Hematopoietic multipotent progenitor cell treated with erythropoietin and hydrocortisone succinate and interleukin-3 and kit ligand, for 15 days (in vitro differentiated cells): Measurements from ENCODE around the gene PLD4.
"Not testable (repeated sequence)": the region's sequence is repeated elsewhere in the genome, so short reads cannot be mapped to it uniquely, and the experiment has no call there.

Source experiments
- DNase-seq: peaks from one replicate; pipeline ENCODE4 v3.0.0-alpha.2; 2015; ENCODE audit warnings: low spot score

The PLD4 gene

GRCh38 chr14:104899781-104900180 lies 24.9 kb upstream of the PLD4 start:
- no peak for DNase-seq

DNA sequence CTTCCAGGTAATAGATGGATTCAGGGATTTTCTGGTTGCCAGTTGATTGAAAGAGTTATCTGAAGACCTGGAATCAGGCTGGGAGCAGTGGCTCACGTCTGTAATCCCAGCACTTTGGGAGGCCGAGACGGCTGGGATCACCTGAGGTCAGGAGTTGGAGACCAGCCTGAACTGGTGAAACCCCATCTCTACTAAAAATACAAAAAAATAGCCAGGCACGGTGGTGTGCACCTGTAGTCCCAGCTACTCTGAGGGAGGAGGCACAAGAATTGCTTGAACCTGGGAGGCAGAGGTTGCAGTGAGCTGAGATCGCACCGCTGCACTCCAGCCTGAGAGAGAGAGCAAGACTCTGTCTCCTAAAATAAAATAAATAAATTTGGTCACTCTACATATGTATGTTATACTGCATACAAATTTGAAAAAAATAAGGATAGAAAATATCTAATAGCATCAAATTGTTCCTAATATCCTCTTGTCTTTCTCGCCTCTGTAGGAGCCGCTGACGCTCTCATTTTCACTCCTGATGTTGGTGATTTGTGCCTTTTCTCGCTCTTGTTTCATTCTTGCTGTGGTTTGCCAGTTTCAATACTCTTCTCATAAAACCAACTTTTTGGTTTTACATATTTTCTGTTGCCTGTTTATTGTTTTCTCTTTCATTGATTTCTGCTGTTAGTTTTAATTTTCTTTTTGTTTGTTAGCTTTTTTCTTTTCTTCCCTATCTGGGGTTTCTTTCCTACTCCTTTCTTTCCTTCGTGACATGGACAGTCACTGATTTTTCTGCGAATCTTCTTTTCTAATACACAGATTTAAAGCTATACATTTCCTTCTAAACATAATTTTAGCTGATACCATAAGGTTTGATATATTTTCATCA lies 23.8 kb upstream of the PLD4 start:
- no peak for DNase-seq

GRCh38 chr14:104903990-104904389 lies 20.7 kb upstream of the PLD4 start:
- DNase-seq = no peak

DNA sequence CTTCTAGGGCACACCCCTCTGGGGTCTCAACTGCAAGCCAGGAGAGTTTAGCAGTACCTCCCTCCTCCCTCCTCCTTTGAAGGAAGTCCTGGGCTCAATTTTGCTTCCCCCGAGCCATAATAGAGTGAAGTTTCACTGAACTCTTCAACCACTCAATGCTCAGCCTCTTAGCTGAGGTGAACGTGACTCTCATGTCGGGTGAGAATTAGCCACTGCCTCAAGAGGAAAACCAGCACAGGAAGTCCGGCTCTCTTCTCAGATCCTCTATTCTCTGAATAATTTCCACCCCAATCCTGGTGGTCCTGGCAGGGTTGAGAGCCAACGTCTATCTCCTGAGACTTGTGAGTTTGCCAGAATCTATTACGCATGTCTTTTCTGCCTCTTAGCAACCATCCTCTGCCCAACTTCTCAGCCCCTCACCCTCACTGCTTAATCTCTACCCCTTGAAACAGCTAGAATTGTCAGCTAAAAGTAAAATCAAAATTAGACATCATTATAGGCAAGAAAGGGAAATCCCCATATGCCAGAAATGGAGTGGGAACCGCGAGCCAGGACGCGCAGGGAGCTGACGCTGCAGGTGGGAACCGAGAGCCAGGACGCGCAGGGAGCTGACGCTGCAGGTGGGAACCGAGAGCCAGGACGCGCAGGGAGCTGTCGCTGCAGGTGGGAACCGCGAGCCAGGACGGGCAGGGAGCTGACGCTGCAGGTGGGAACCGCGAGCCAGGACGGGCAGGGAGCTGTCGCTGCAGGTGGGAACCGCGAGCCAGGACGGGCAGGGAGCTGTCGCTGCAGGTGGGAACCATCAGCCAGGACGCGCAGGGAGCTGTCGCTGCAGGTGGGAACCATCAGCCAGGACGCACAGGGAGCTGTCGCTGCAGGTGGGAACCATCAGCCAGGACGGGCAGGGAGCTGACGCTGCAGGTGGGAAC lies 19.8 kb upstream of the PLD4 start:
- not testable (repeated sequence) for DNase-seq

DNA sequence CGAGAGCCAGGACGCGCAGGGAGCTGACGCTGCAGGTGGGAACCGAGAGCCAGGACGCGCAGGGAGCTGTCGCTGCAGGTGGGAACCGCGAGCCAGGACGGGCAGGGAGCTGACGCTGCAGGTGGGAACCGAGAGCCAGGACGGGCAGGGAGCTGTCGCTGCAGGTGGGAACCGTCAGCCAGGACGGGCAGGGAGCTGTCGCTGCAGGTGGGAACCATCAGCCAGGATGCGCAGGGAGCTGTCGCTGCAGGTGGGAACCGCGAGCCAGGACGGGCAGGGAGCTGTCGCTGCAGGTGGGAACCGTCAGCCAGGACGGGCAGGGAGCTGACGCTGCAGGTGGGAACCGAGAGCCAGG lies 19.1 kb upstream of the PLD4 start:
- not testable (repeated sequence) for DNase-seq

- no peak for DNase-seq
These were observed 16.4 kb upstream of the PLD4 start for GRCh38 chr14:104908303-104908702.

GRCh38 chr14:104912053-104912452 lies 12.6 kb upstream of the PLD4 start:
- no peak for DNase-seq

GRCh38 chr14:104913435-104913834 lies 11.2 kb upstream of the PLD4 start:
- no peak for DNase-seq

- DNase-seq = no peak
These were observed 7.6 kb upstream of the PLD4 start for GRCh38 chr14:104917116-104917515.

DNA sequence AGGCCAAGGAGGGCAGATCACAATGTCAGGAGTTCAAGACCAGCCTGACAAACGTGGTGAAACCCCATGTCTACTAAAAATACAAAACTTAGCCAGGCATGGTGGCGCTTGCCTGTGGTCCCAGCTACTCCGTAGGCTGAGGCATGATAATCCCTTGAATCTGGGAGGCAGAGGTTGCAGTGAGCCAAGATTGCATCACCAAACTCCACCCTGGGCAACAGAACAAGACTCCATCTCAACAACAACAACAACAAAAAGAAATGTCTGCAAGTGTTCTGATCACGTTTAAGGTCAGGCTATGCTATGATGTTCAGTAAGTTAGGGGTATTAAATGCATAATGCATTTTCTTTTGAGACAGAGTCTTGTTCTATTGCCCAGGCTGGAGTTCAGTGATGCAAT lies 6.7 kb upstream of the PLD4 start:
- no peak for DNase-seq

DNA sequence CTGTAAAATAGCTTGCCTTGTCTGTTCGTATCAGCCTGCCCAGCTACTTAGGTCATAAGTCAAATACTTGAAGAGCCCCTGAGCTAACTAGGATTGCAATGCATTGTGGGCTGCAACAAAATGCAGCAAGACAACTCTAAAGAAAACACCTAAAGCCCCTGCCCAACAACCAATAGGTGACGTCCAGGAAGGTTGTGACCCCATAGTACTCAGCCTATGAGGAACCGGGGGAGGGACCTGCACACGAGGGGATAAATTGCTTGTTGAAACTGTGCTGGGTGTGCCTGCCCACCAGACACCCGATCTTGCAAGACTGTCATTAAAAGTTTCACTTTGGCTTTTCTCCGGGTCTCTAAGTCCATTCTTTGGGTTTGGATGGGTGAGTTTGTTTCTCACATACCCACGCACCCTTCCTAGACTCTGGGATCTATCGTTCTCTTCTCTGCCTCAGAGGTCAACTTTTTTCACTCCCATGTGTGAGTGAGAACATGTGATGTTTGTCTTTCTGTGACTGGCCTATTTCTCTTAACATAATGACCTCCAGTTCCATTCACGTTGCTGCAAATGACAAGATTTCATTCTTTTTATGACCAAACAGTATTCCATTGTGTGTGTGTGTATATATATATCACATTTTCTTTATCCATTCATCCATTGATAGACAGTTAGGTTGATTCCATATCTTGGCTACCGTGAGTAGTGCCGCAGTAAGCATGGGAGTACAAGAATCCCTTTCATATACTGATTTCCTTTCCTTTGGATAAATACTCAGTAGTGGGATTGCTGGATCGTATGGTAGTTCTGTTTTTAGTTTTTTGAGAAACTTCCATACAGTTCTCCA lies 5.3 kb upstream of the PLD4 start:
- DNase-seq = not testable (repeated sequence)

GRCh38 chr14:104919993-104920315 lies 4.7 kb upstream of the PLD4 start:
- DNase-seq = no peak

DNA sequence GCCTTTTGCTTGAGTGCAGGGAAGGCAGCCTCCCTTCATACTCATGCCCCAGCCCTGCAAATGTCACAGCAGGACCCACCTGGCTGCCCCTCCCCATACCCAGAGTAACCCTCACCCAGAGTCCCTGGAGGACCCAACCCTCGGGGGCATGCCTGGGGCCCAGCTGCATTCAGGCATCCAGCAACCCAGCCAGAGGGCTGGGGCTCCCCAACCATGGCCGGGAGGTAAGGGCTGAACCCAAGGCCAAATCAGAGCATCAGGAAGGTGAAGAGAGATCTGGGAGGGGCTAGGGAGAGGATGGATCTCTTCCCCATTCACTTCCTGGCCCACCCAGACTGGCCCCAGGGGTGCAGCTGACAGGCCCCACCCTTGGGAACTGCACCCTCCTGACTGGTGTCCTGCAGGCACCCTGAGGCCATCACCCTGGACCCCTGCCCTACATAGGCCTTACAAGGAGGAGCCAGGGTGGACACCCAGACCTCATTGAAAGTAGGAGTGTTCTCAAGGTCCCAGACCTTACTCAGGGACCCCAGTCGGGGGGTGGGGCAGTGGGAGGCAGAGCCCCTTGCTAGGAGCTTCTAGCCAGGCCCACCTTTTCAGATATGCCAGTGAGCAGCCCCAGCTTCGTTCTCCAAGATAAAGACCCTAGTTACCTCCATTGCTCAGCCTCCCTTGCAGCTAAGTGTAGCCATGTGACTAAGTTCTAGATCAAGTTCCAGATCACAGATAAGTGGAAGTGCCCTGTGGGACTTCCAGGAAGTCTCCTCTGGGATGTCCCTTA lies 849 bp upstream of the PLD4 start:
- DNase-seq = no peak

GRCh38 chr14:104925214-104925854 lies 655 bp downstream of the PLD4 start:
- no peak for DNase-seq

GRCh38 chr14:104925855-104926609 lies 1.4 kb downstream of the PLD4 start:
- no peak for DNase-seq

GRCh38 chr14:104926619-104927431 lies 2.1 kb downstream of the PLD4 start:
- DNase-seq = no peak

DNA sequence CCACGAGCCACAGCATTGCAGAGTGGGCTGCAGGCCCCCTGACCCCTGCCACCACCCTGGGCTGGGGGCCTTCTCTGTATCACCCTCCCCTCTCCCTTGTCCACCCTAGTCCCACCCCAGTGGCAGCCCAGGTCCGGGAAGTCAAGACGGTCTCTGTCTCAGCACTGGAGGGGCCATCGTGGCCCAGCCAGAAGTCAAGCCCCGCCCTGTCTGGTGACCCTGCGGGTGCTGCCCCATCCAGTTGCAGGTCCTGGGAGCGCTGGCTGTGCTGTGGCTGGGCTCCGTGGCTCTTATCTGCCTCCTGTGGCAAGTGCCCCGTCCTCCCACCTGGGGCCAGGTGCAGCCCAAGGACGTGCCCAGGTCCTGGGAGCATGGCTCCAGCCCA lies 2.7 kb downstream of the PLD4 start:
- no peak for DNase-seq

- DNase-seq = no peak
These were observed 3.2 kb downstream of the PLD4 start for GRCh38 chr14:104927901-104928300.

- DNase-seq = no peak
These were observed 3.9 kb downstream of the PLD4 start for GRCh38 chr14:104928391-104929133.
